HEK293T (cell line): Measurements from ENCODE around the gene USP37.

ENCODE experiments used
- CTCF ChIA-PET: fragments of 350-600 bp; formaldehyde crosslinking; extraction: SDS; loops from one replicate; lab custom pipeline; 2021; ENCODE audit warnings: antibody characterized with exemption, inconsistent platforms; lab: Yijun Ruan, JAX
- POLR2A ChIA-PET: fragments of 350-600 bp; formaldehyde crosslinking; extraction: SDS; loops from one replicate; lab custom pipeline; 2020; ENCODE audit warnings: antibody characterized with exemption, inconsistent platforms; lab: Yijun Ruan, JAX
- DNase-seq: peaks from one replicate; pipeline ENCODE4 v3.0.0; 2012; ENCODE audit warnings: mixed read lengths; ENCODE audit errors: extremely low spot score
- ARNT ChIP-seq: fragments of 450-650 bp; IDR thresholded peaks from 2 replicates; pipeline ENCODE4 v1.6.1; 2017; ENCODE audit warnings: mild to moderate bottlenecking
- BHLHE40 ChIP-seq: fragments of 450-650 bp; IDR thresholded peaks from 2 replicates; pipeline ENCODE4 v1.6.1; 2016; ENCODE audit warnings: mild to moderate bottlenecking, moderate library complexity, borderline replicate concordance
- CTBP1 ChIP-seq: fragments of 450-650 bp; IDR thresholded peaks from 2 replicates; pipeline ENCODE4 v1.6.1; 2016; ENCODE audit warnings: borderline replicate concordance
- ELF4 ChIP-seq: fragments of 450-650 bp; IDR thresholded peaks from 2 replicates; pipeline ENCODE4 v1.6.1; 2017; ENCODE audit warnings: antibody characterized with exemption
- FOXA1 ChIP-seq: fragments of 450-650 bp; IDR thresholded peaks from 2 replicates; pipeline ENCODE4 v1.6.1; 2016; ENCODE audit warnings: mild to moderate bottlenecking
- FOXK2 ChIP-seq: fragments of 450-650 bp; IDR thresholded peaks from 2 replicates; pipeline ENCODE4 v1.6.1; 2016; ENCODE audit warnings: mild to moderate bottlenecking
- FOXM1 ChIP-seq: fragments of 450-650 bp; IDR thresholded peaks from 2 replicates; pipeline ENCODE4 v1.6.1; 2017; ENCODE audit warnings: mild to moderate bottlenecking, borderline replicate concordance
- HDGF ChIP-seq: fragments of 450-650 bp; IDR thresholded peaks from 2 replicates; pipeline ENCODE4 v1.6.1; 2017; ENCODE audit warnings: antibody characterized with exemption, borderline replicate concordance
- L3MBTL2 ChIP-seq: fragments of 450-650 bp; conservative IDR thresholded peaks from 2 replicates; pipeline ENCODE4 v1.6.1; 2016; ENCODE audit warnings: mild to moderate bottlenecking
- LEF1 ChIP-seq: fragments of 450-650 bp; IDR thresholded peaks from 2 replicates; pipeline ENCODE4 v1.6.1; 2017; ENCODE audit warnings: mild to moderate bottlenecking, borderline replicate concordance
- NFRKB ChIP-seq: fragments of 450-650 bp; IDR thresholded peaks from 2 replicates; pipeline ENCODE4 v1.6.1; 2016; ENCODE audit warnings: mild to moderate bottlenecking, moderate library complexity
- PKNOX1 ChIP-seq: fragments of 450-650 bp; IDR thresholded peaks from 2 replicates; pipeline ENCODE4 v1.6.1; 2016
- SP1 ChIP-seq: fragments of 450-650 bp; IDR thresholded peaks from 2 replicates; pipeline ENCODE4 v1.6.1; 2017
- SUZ12 ChIP-seq: fragments of 450-650 bp; IDR thresholded peaks from 2 replicates; pipeline ENCODE4 v1.6.1; 2016; ENCODE audit warnings: mild to moderate bottlenecking
- TARDBP ChIP-seq: fragments of 450-650 bp; IDR thresholded peaks from 2 replicates; pipeline ENCODE4 v1.6.1; 2016
- ZNF384 ChIP-seq: fragments of 450-650 bp; IDR thresholded peaks from 2 replicates; pipeline ENCODE4 v1.6.1; 2016

USP37 gene

GRCh38 chr2:218583983-218584850, 16.1 kb upstream of the USP37 start:
- POLR2A ChIA-PET = no interaction called here
- TF ChIP-seq L3MBTL2 (no peak), SP1 (no peak), ARNT (no peak), LEF1 (no peak), TARDBP (no peak), SUZ12 (no peak), ELF4 (no peak), HDGF (no peak), FOXA1 (no peak), NFRKB (no peak), FOXK2 (no peak), FOXM1 (no peak), ZNF384 (no peak), BHLHE40 (no peak), PKNOX1 (no peak), CTBP1 (no peak)
- no peak for DNase-seq
- CTCF ChIA-PET = no interaction called here

GRCh38 chr2:218582076-218582475, 13.9 kb upstream of the USP37 start:
- POLR2A ChIA-PET = no interaction called here
- TF ChIP-seq FOXA1 = no peak
- TF ChIP-seq BHLHE40 = no peak
- no peak for DNase-seq
- CTCF ChIA-PET = no interaction called here

- TF ChIP-seq PKNOX1 = no peak
- TF ChIP-seq FOXM1 = no peak
- no peak for TF ChIP-seq L3MBTL2
- no peak for TF ChIP-seq TARDBP
- TF ChIP-seq FOXA1 = no peak
- no peak for TF ChIP-seq NFRKB
- no peak for TF ChIP-seq CTBP1
- TF ChIP-seq FOXK2 = no peak
- TF ChIP-seq SP1 = no peak
- DNase-seq = no peak
- CTCF ChIA-PET = interaction anchor here (1.9 kb wide), 1 partner anchor 80 kb away, joined by 4 read pairs; no protein-coding TSS in a partner anchor
- POLR2A ChIA-PET = interaction anchor here (1.6 kb wide), 1 partner anchor 10 kb away, joined by 7 read pairs; the partner anchor contains the start of gene USP37
Measured at GRCh38 chr2:218578272-218578877, 10.2 kb upstream of the USP37 start.

GRCh38 chr2:218577482-218578220, 9.5 kb upstream of the USP37 start:
- CTCF ChIA-PET = interaction anchor here (0.6 to 1.9 kb wide), 2 partner anchors 81 to 285 kb away, joined by 3 to 4 read pairs; no protein-coding TSS in a partner anchor
- POLR2A ChIA-PET = interaction anchor here (1.6 kb wide), 1 partner anchor 10 kb away, joined by 7 read pairs; the partner anchor contains the start of gene USP37
- no peak for DNase-seq

GRCh38 chr2:218576854-218577253, 8.7 kb upstream of the USP37 start:
- DNase-seq = no peak
- ChIA-PET POLR2A (no interaction called here), CTCF (interaction anchor here (0.6 to 1.9 kb wide), 2 partner anchors 82 to 284 kb away, joined by 3 to 4 read pairs; no protein-coding TSS in a partner anchor)
- no peak for TF ChIP-seq PKNOX1
- TF ChIP-seq ELF4 = no peak
- no peak for TF ChIP-seq SUZ12
- no peak for TF ChIP-seq SP1
- no peak for TF ChIP-seq ZNF384
- TF ChIP-seq TARDBP = no peak
- TF ChIP-seq NFRKB = no peak
- no peak for TF ChIP-seq HDGF
- no peak for TF ChIP-seq FOXM1
- TF ChIP-seq L3MBTL2 = no peak
- TF ChIP-seq LEF1 = no peak
- no peak for TF ChIP-seq FOXK2
- no peak for TF ChIP-seq BHLHE40
- no peak for TF ChIP-seq CTBP1
- no peak for TF ChIP-seq FOXA1
- no peak for TF ChIP-seq ARNT

More at GRCh38 chr2:218577482-218578220, 9.5 kb upstream of the USP37 start:
- TF ChIP-seq LEF1 = no peak
- no peak for TF ChIP-seq FOXK2
- no peak for TF ChIP-seq ZNF384
- no peak for TF ChIP-seq L3MBTL2
- TF ChIP-seq ARNT = no peak
- TF ChIP-seq FOXA1 = no peak
- no peak for TF ChIP-seq BHLHE40
- no peak for TF ChIP-seq SP1
- TF ChIP-seq CTBP1 = no peak
- TF ChIP-seq FOXM1 = no peak
- TF ChIP-seq NFRKB = no peak
